H9 (cell line): Measurements from ENCODE around the gene DYNLT2B. TPM values are rescaled to one million over a fixed set of nuclear protein-coding genes. Genes with fewer than 3 reads are reported as not detected.
A peak's percentile ranks its signal among the peaks of the same experiment; 100 is the strongest.

Source experiments
- DNase-seq: peaks from one replicate; pipeline ENCODE4 v3.0.0-alpha.2; 2017
- H2AFZ ChIP-seq: one replicate; pipeline ENCODE4 v1.6.1; 2013; ENCODE audit warnings: mild to moderate bottlenecking, low read length, control low read depth, moderate library complexity
- H2AK5ac ChIP-seq: 2 replicates; pipeline ENCODE4 v1.6.1; 2013; ENCODE audit warnings: low read length, control low read depth, mixed read lengths; ENCODE audit not compliant: insufficient read length
- H2BK120ac ChIP-seq: one replicate; pipeline ENCODE4 v1.6.1; 2013; ENCODE audit warnings: low read depth, mild to moderate bottlenecking, low read length, control low read depth, inconsistent platforms; ENCODE audit not compliant: poor library complexity, severe bottlenecking
- H2BK12ac ChIP-seq: 2 replicates; pipeline ENCODE4 v1.6.1; 2013; ENCODE audit warnings: low read length, control low read depth, mixed read lengths, low read depth; ENCODE audit not compliant: insufficient read length
- H2BK15ac ChIP-seq: 2 replicates; pipeline ENCODE4 v1.6.1; 2013; ENCODE audit warnings: low read depth, low read length, control low read depth
- H2BK20ac ChIP-seq: one replicate; pipeline ENCODE4 v1.6.1; 2013; ENCODE audit warnings: low read depth, mild to moderate bottlenecking, low read length, control low read depth, inconsistent platforms; ENCODE audit not compliant: poor library complexity, severe bottlenecking
- H2BK5ac ChIP-seq: 2 replicates; pipeline ENCODE4 v1.6.1; 2013; ENCODE audit warnings: low read length, control low read depth, mixed read lengths; ENCODE audit not compliant: insufficient read length
- H3K14ac ChIP-seq: 2 replicates; pipeline ENCODE4 v1.6.1; 2013; ENCODE audit warnings: low read length, control low read depth; ENCODE audit not compliant: insufficient read depth
- H3K18ac ChIP-seq: 2 replicates; pipeline ENCODE4 v1.6.1; 2013; ENCODE audit warnings: low read depth, mild to moderate bottlenecking, mixed read lengths, low read length, control low read depth; ENCODE audit not compliant: insufficient read length
- H3K23ac ChIP-seq: 2 replicates; pipeline ENCODE4 v1.6.1; 2013; ENCODE audit warnings: low read length, control low read depth, mixed read lengths, low read depth; ENCODE audit not compliant: insufficient read length
- H3K23me2 ChIP-seq: 2 replicates; pipeline ENCODE4 v1.6.1; 2013; ENCODE audit warnings: low read depth, mild to moderate bottlenecking, mixed read lengths, low read length, control low read depth; ENCODE audit not compliant: insufficient read length, poor library complexity, severe bottlenecking
- H3K27ac ChIP-seq: 2 replicates; pipeline ENCODE4 v1.5.1; 2013; ENCODE audit warnings: low read length, control low read depth, mixed read lengths, low read depth; ENCODE audit not compliant: insufficient read length
- H3K27me3 ChIP-seq: 2 replicates; pipeline ENCODE4 v1.6.1; 2013; ENCODE audit warnings: low read length, control low read depth, inconsistent platforms; ENCODE audit not compliant: insufficient read depth
- H3K4ac ChIP-seq: 2 replicates; pipeline ENCODE4 v1.6.1; 2013; ENCODE audit warnings: low read depth, mild to moderate bottlenecking, control low read depth, inconsistent platforms, low read length, moderate library complexity
- H3K4me1 ChIP-seq: 2 replicates; pipeline ENCODE4 v1.6.1; 2013; ENCODE audit warnings: low read length, control low read depth, inconsistent platforms; ENCODE audit not compliant: insufficient read depth
- H3K4me2 ChIP-seq: 2 replicates; pipeline ENCODE4 v1.6.1; 2013; ENCODE audit warnings: low read length, control low read depth, mixed read lengths; ENCODE audit not compliant: insufficient read length, insufficient read depth
- H3K56ac ChIP-seq: 2 replicates; pipeline ENCODE4 v1.6.1; 2013; ENCODE audit warnings: low read depth, mild to moderate bottlenecking, mixed read lengths, low read length, control low read depth; ENCODE audit not compliant: insufficient read length
- H3K79me1 ChIP-seq: 2 replicates; pipeline ENCODE4 v1.6.1; 2013; ENCODE audit warnings: low read depth, mild to moderate bottlenecking, moderate library complexity, low read length, control low read depth, inconsistent platforms; ENCODE audit not compliant: insufficient read depth, poor library complexity, severe bottlenecking
- H3K79me2 ChIP-seq: 2 replicates; pipeline ENCODE4 v1.6.1; 2013; ENCODE audit warnings: low read length, control low read depth, inconsistent platforms; ENCODE audit not compliant: insufficient read depth
- H3K9ac ChIP-seq: 2 replicates; pipeline ENCODE4 v1.6.1; 2013; ENCODE audit warnings: low read length, control low read depth, mixed read lengths; ENCODE audit not compliant: insufficient read length; ENCODE audit errors: extremely low read depth
- H3K9me3 ChIP-seq: one replicate; pipeline ENCODE4 v1.6.1; 2013; ENCODE audit warnings: low read depth, low read length, inconsistent platforms; ENCODE audit not compliant: control insufficient read depth
- H3T11ph ChIP-seq: one replicate; pipeline ENCODE4 v1.6.1; 2013; ENCODE audit warnings: mild to moderate bottlenecking, low read length, control low read depth, inconsistent platforms
- H4K20me1 ChIP-seq: one replicate; pipeline ENCODE4 v1.6.1; 2013; ENCODE audit not compliant: control insufficient read depth, insufficient read length, insufficient read depth
- H4K5ac ChIP-seq: 2 replicates; pipeline ENCODE4 v1.6.1; 2013; ENCODE audit warnings: low read depth, mild to moderate bottlenecking, mixed read lengths, low read length, control low read depth; ENCODE audit not compliant: insufficient read length
- H4K8ac ChIP-seq: replicated peaks from 2 replicates; pipeline ENCODE4 v1.6.1; 2013; ENCODE audit warnings: low read length, control low read depth, mixed read lengths, low read depth; ENCODE audit not compliant: insufficient read length
- H4K91ac ChIP-seq: 2 replicates; pipeline ENCODE4 v1.6.1; 2013; ENCODE audit warnings: low read depth, mild to moderate bottlenecking, moderate library complexity, mixed read lengths, low read length, control low read depth; ENCODE audit not compliant: insufficient read length
- H3K27ac Mint-ChIP-seq, 3 experiments: 2 replicates in 2 of 3; 3 replicates in 1 of 3; pipeline ENCODE4 v1.8.0; 2020 to 2021; ENCODE audit warnings: mixed read lengths in 3 of 3, mild to moderate bottlenecking in 1 of 3, moderate library complexity in 1 of 3
- H3K27me3 Mint-ChIP-seq: 2 replicates; pipeline ENCODE4 v1.8.0; 2021; ENCODE audit warnings: low read depth, mild to moderate bottlenecking, moderate library complexity, mixed read lengths
- H3K36me3 Mint-ChIP-seq, 3 experiments: 2 replicates in 2 of 3; 3 replicates in 1 of 3; pipeline ENCODE4 v1.8.0; 2020 to 2021; ENCODE audit warnings: low read depth in 3 of 3, mixed read lengths in 3 of 3; ENCODE audit not compliant: insufficient read depth in 1 of 3
- H3K4me1 Mint-ChIP-seq, 2 experiments: 2 replicates each; pipeline ENCODE4 v1.8.0; 2020; ENCODE audit warnings: mixed read lengths in 2 of 2
- H3K4me3 Mint-ChIP-seq, 2 experiments: 2 replicates in 1 of 2; 3 replicates in 1 of 2; pipeline ENCODE4 v1.8.0; 2020 to 2021; ENCODE audit warnings: mild to moderate bottlenecking in 2 of 2, mixed read lengths in 2 of 2, moderate library complexity in 1 of 2
- H3K9me3 Mint-ChIP-seq, 2 experiments: 2 replicates in 1 of 2; 3 replicates in 1 of 2; pipeline ENCODE4 v1.8.0; 2020; ENCODE audit warnings: mild to moderate bottlenecking in 2 of 2, mixed read lengths in 2 of 2, moderate library complexity in 1 of 2
- CTCF ChIP-seq: fragments of 200-600 bp; sonication (generic); conservative IDR thresholded peaks from 3 replicates; pipeline ENCODE4 v1.8.0; 2021; ENCODE audit warnings: antibody characterized with exemption, mild to moderate bottlenecking
- WGBS: extraction: QIAGEN DNeasy Blood & Tissue Kit; methylation state at CpG from one replicate; pipeline ENCODE4 v1.1.7; 2013; ENCODE audit warnings: missing lambda C conversion rate, low lambda C conversion rate, mixed read lengths; ENCODE audit not compliant: insufficient read length; ENCODE audit errors: extremely low coverage; 5-methylcytosine and 5-hydroxymethylcytosine counted together
- total RNA-seq: library from RNA; stranded (reverse); gene quantifications from 2 replicates; pipeline ENCODE4 v1.2.1, GENCODE V29; 2021

DYNLT2B gene
- total RNA-seq, 1 experiment from 2014 or later: 12.4 TPM

- Mint-ChIP-seq H3K27ac (peak overlapping the region; percentile 3 to 91 (median 75); a peak in 4 of 7 replicates), H3K36me3 (no peaks in the 10 kb centered on the region), H3K4me1 (peaks cover 26 to 37% of the 10 kb centered on the region in 2 experiments), H3K27me3 (no peaks in the 10 kb centered on the region), H3K9me3 (no peaks in the 10 kb centered on the region; a peak in 1 of 5 replicates), H3K4me3 (no peak overlapping the region)
- no peak overlapping the region for H3K27ac ChIP-seq
- H2AFZ ChIP-seq: no peak overlapping the region
- no peak overlapping the region for H4K8ac ChIP-seq
- H3K79me1 ChIP-seq: no peaks in the 10 kb centered on the region
- H3K14ac ChIP-seq: no peak overlapping the region
- no peak overlapping the region for H3T11ph ChIP-seq
- no peak overlapping the region for H3K9ac ChIP-seq
- no peak overlapping the region for H3K4me2 ChIP-seq
- no CpG with 5 or more reads among the region's 3 CpGs for WGBS
- no peaks in the 10 kb centered on the region for H3K9me3 ChIP-seq
- H2BK20ac ChIP-seq: no peak overlapping the region
- TF ChIP-seq CTCF: no peak
- no peak overlapping the region for H4K5ac ChIP-seq
- no peak overlapping the region for H4K91ac ChIP-seq
- H2AK5ac ChIP-seq: no peak overlapping the region
- no peak for DNase-seq
- no peak overlapping the region for H2BK15ac ChIP-seq
- no peak overlapping the region for H2BK120ac ChIP-seq
- no peak overlapping the region for H3K18ac ChIP-seq
- no peaks in the 10 kb centered on the region for H3K27me3 ChIP-seq
- H3K4ac ChIP-seq: no peak overlapping the region
- no peak overlapping the region for H3K23ac ChIP-seq
- H4K20me1 ChIP-seq: no peaks in the 10 kb centered on the region
- peaks cover 3% of the 10 kb centered on the region for H3K23me2 ChIP-seq
- H2BK12ac ChIP-seq: no peak overlapping the region
- H3K4me1 ChIP-seq: peaks cover 5% of the 10 kb centered on the region
- no peak overlapping the region for H2BK5ac ChIP-seq
- H3K79me2 ChIP-seq: peaks cover 11% of the 10 kb centered on the region; the same call in 1 of the 2 replicates
- H3K56ac ChIP-seq: no peak overlapping the region
Observed at GRCh38 chr3:196284396-196284795, 33.6 kb downstream of the DYNLT2B start.
